Lower leg skin (tissue), 4 donors: ENCODE measurements around the gene DOCK1. TPM values are rescaled to one million over a fixed set of nuclear protein-coding genes. Genes with fewer than 3 reads are reported as not detected.

Source experiments
- DNase-seq, 2 donors: peaks; one replicate each; pipeline ENCODE4 v3.0.0-alpha.2; 2019; ENCODE audit warnings: low spot score in 2 of 2
- H3K4me3 ChIP-seq: fragments of 200-600 bp; sonication (generic); 2 replicates; pipeline ENCODE4 v1.5.1; 2017; ENCODE audit warnings: mild to moderate bottlenecking, low read depth; ENCODE audit not compliant: poor library complexity, severe bottlenecking
- POLR2A ChIP-seq, 2 donors: fragments of 450-650 bp; IDR thresholded peaks; one replicate each; pipeline ENCODE4 v1.6.1; 2016 to 2017; ENCODE audit warnings: antibody characterized with exemption in 2 of 2, mild to moderate bottlenecking in 1 of 2, moderate library complexity in 1 of 2
- WGBS, 2 donors: methylation state at CpG; one replicate each; pipeline ENCODE4 v1.1.5; 2018; 5-methylcytosine and 5-hydroxymethylcytosine counted together
- intact Hi-C: fragments of 100-400 bp; cut with DNase I; formaldehyde crosslinking; loops from one replicate; pipeline ENCODE4 v1.15.0; 2023; ENCODE audit warnings: low total_unique reads
- total RNA-seq, 4 donors: library from RNA; depleted of rRNA; stranded (reverse); fragments of >200 nt; gene quantifications; one replicate each; pipeline ENCODE4 v1.1.0, GENCODE V29; 2016
- TF ChIP-seq, protein P1 (sequence below), 3 donors: fragments of 450-650 bp; IDR thresholded peaks; one replicate each; pipeline ENCODE4 v1.5.1; 2016; ENCODE audit warnings: antibody characterized with exemption in 3 of 3, mild to moderate bottlenecking in 3 of 3, moderate library complexity in 2 of 3

The DOCK1 gene
- total RNA-seq, 4 donors from 2014 or later, result 76.6 to 108 (median 83.4) TPM

DNA sequence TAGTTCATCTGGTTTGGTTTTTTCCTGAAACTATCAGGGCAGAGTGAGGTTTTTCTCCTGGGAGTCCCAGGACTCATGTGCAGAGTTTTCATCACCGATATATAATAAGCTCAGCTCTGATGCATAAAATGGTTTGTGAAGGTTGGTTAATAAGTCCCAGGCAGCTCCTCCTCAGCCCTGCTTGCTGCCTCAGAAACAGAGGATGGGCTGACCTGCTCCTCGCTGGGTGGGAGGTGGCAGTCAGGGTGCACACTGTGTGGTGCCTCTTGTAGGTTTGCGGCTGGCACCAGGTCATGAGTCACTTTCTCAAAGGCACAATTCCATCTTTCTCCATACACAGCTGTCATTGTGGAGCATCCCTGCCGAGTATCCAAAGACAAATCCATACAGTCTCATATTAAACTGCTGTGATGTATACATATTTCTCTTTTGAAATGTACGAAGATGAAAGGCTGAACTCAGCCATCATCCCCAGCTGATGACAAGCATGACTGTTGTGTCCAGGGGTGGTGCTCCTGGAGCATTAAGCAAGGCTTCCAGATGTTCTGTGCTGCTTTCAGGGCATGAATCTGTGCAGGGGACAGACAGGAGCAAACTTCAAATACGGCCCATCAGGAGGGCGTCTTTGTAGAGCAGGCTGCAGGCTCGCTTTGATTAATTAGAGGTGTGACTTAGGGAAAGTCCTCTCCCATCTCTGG is 518.1 kb downstream of the DOCK1 start:
- H3K4me3 ChIP-seq, result no peak overlapping the region
- TF ChIP-seq POLR2A (IDR thresholded peaks at IDR 0.05), result no peak
- TF ChIP-seq, protein P1, sequence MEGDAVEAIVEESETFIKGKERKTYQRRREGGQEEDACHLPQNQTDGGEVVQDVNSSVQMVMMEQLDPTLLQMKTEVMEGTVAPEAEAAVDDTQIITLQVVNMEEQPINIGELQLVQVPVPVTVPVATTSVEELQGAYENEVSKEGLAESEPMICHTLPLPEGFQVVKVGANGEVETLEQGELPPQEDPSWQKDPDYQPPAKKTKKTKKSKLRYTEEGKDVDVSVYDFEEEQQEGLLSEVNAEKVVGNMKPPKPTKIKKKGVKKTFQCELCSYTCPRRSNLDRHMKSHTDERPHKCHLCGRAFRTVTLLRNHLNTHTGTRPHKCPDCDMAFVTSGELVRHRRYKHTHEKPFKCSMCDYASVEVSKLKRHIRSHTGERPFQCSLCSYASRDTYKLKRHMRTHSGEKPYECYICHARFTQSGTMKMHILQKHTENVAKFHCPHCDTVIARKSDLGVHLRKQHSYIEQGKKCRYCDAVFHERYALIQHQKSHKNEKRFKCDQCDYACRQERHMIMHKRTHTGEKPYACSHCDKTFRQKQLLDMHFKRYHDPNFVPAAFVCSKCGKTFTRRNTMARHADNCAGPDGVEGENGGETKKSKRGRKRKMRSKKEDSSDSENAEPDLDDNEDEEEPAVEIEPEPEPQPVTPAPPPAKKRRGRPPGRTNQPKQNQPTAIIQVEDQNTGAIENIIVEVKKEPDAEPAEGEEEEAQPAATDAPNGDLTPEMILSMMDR (IDR thresholded peaks at IDR 0.05), result no peak
- intact Hi-C loops, result no loop called here
- DNase-seq, result no peak
- 78 to 85% methylated on average over 8 of the region's 8 CpGs for WGBS, 2 donors

DNA sequence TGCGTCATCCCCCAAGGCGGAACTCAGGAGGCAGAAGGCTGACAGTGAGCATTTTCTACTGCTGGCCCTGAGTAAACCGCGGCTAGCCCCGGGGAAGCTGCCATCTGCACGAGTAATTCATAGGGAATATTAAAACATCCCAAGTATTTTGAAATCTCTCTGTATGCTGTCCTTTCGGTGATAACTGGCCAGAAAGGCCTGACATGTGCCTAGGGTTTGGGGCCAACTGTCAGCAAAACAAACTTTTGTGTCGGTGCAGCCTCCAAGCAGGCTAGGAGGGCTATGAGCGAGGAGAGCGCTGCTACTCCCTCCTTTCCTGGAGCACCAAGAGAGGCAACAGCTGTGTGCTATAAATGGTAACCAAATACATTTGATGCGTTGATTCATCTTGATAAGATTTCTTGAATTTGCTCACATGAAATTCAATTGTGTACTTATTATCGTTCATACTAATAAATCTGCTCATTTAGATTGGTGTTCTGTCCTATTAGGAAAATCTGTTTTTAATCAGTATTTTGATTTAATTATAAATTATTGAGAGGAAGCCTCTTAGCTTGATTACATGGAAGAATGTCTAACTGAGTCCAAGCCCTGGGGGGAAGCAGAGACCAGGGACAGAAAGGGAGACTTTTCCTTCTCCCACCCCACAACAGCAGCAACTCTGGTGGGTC is 519.5 kb downstream of the DOCK1 start:
- DNase-seq, result peak in 1 of 2 donors; percentile 43
- no peak overlapping the region for H3K4me3 ChIP-seq
- TF ChIP-seq, protein P1 (IDR thresholded peaks at IDR 0.05), result no peak
- no peak for TF ChIP-seq POLR2A (IDR thresholded peaks at IDR 0.05)
- WGBS, 2 donors, result 70 to 73% methylated on average over 12 of the region's 12 CpGs
- intact Hi-C loops, result no loop called here

DNA sequence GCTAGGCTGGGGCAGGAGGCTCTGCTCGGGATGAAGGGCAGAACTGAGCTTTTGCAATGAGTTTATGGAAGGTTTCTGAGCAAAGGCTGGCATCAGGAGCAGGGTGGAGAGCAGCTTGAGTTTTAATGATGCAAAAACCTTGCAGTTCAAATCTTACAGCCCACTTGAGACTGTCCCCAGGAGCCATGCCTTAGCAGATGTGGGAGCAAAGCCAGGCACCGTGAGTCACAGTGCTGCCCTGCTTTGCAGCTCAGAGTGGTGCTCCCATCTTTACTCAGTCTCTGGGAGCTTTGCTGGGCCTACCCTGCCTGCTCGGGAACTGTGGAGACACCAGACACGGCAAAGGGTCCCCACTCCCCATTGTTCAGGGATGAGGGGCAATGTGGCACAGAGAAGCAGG is 521.5 kb downstream of the DOCK1 start:
- WGBS, 2 donors, result 84 to 95% methylated on average over 4 of the region's 4 CpGs
- H3K4me3 ChIP-seq, result no peak overlapping the region
- DNase-seq, result no peak
- TF ChIP-seq, protein P1 (IDR thresholded peaks at IDR 0.05), result no peak
- no peak for TF ChIP-seq POLR2A (IDR thresholded peaks at IDR 0.05)
- intact Hi-C loops, result no loop called here

GRCh38 chr10:127427926-127428325 is 522.7 kb downstream of the DOCK1 start:
- DNase-seq, result no peak
- no peak for TF ChIP-seq POLR2A (IDR thresholded peaks at IDR 0.05)
- TF ChIP-seq, protein P1 (IDR thresholded peaks at IDR 0.05), result no peak
- intact Hi-C loops, result no loop called here
- no peak overlapping the region for H3K4me3 ChIP-seq
- WGBS, 2 donors, result 96 to 99% methylated on average over 6 of the region's 6 CpGs

- H3K4me3 ChIP-seq, result no peak overlapping the region
- DNase-seq, result no peak
- WGBS, 2 donors, result 87 to 96% methylated on average over 18 of the region's 18 CpGs
- no peak for TF ChIP-seq POLR2A (IDR thresholded peaks at IDR 0.05)
- TF ChIP-seq, protein P1 (IDR thresholded peaks at IDR 0.05), result peak in 1 of 3 donors; percentile 7
- intact Hi-C loops, result no loop called here
Measured at GRCh38 chr10:127428385-127428980, 523.3 kb downstream of the DOCK1 start.
